Common myeloid progenitor, CD34-positive (primary cell): Measurements from ENCODE around the gene PDE3A.

Source experiments
- CTCF ChIA-PET: fragments of 350-600 bp; sonication (Branson Sonifier 250); formaldehyde crosslinking; loops from one replicate; lab custom pipeline; 2021; ENCODE audit warnings: antibody characterized with exemption; lab: Charles Lee
- POLR2A ChIA-PET: fragments of 350-600 bp; sonication (Branson Sonifier 250); formaldehyde crosslinking; loops from one replicate; lab custom pipeline; 2021; ENCODE audit warnings: antibody characterized with exemption; lab: Charles Lee
- DNase-seq, 3 donors: peaks; one replicate each; pipeline versions ENCODE4 v3.0.0 to v3.0.0-alpha.2; 2013
- H3K27ac ChIP-seq, 2 experiments: 1 replicate in 1 of 2; 2 replicates in 1 of 2; pipeline ENCODE4 v1.7.0; 2013; ENCODE audit warnings: inconsistent platforms in 2 of 2, low read length in 2 of 2, mild to moderate bottlenecking in 2 of 2, low read depth in 1 of 2, moderate library complexity in 1 of 2; ENCODE audit not compliant: severe bottlenecking in 2 of 2, insufficient read depth in 1 of 2, poor library complexity in 1 of 2
- H3K27me3 ChIP-seq, 5 experiments: replicated peaks in 2 of 5; 1 replicate in 3 of 5; 2 replicates in 2 of 5; pipeline versions ENCODE4 v1.6.1 to v1.7.0; 2013; ENCODE audit warnings: low read length in 4 of 5, mild to moderate bottlenecking in 2 of 5, moderate library complexity in 2 of 5, inconsistent platforms in 1 of 5; ENCODE audit not compliant: insufficient read depth in 5 of 5, control insufficient read depth in 4 of 5
- H3K36me3 ChIP-seq, 4 experiments: 1 replicate in 2 of 4; 2 replicates in 2 of 4; pipeline versions ENCODE4 v1.6.1 to v1.7.0; 2013; ENCODE audit warnings: low read length in 3 of 4, control low read depth in 1 of 4, mild to moderate bottlenecking in 1 of 4; ENCODE audit not compliant: control insufficient read depth in 4 of 4, insufficient read depth in 4 of 4
- H3K4me1 ChIP-seq, 4 experiments: 1 replicate in 3 of 4; 2 replicates in 1 of 4; pipeline versions ENCODE4 v1.6.1 to v1.7.1; 2013; ENCODE audit warnings: low read length in 3 of 4, mild to moderate bottlenecking in 3 of 4, control low read depth in 1 of 4, inconsistent platforms in 1 of 4, moderate library complexity in 1 of 4; ENCODE audit not compliant: control insufficient read depth in 4 of 4, insufficient read depth in 4 of 4; ENCODE audit errors: control extremely low read depth in 1 of 4
- H3K4me3 ChIP-seq, 7 experiments: 1 replicate in 4 of 7; 2 replicates in 3 of 7; pipeline versions ENCODE4 v1.5.1 to v1.7.0; 2013; ENCODE audit warnings: mild to moderate bottlenecking in 7 of 7, low read length in 6 of 7, moderate library complexity in 6 of 7, inconsistent platforms in 2 of 7, low read depth in 2 of 7, control low read depth in 1 of 7; ENCODE audit not compliant: insufficient read depth in 4 of 7, control insufficient read depth in 1 of 7; ENCODE audit errors: extremely low read depth in 1 of 7
- H3K9me3 ChIP-seq, 5 experiments: 1 replicate in 4 of 5; 2 replicates in 1 of 5; pipeline versions ENCODE4 v1.6.1 to v1.7.1; 2013; ENCODE audit warnings: low read length in 4 of 5, mild to moderate bottlenecking in 2 of 5, inconsistent platforms in 1 of 5, low read depth in 1 of 5, moderate library complexity in 1 of 5; ENCODE audit not compliant: control insufficient read depth in 4 of 5, insufficient read depth in 2 of 5; ENCODE audit errors: control extremely low read depth in 1 of 5
- WGBS: methylation state at CpG from one replicate; pipeline ENCODE4 v1.1.5; 2013; ENCODE audit not compliant: insufficient coverage; 5-methylcytosine and 5-hydroxymethylcytosine counted together

The PDE3A gene

DNA sequence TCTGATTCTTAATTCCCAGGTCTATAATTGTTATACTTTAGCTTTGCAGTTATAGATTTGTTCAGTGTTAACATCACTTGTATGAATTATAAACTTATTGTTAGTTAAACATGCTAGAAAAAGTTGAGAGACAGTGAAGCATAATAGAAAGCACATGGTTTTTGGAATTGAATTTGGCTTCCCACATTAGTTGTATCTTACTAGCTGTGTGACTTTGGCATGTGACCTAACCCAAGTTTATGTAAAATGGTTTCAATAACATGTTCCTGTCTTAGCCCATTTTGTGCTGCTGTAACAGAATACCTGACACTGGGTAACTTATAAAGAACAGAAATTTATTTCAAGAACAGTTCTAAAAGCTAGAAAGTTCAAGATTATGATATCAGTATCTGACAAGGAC, 146.3 kb downstream of the PDE3A start:
- H3K27ac ChIP-seq: no peak overlapping the region
- no peak for DNase-seq
- H3K36me3 ChIP-seq: no peaks in the 10 kb centered on the region
- H3K27me3 ChIP-seq: no peaks in the 10 kb centered on the region
- no peaks in the 10 kb centered on the region for H3K9me3 ChIP-seq
- H3K4me3 ChIP-seq: no peak overlapping the region
- CTCF ChIA-PET: no interaction called here
- no peaks in the 10 kb centered on the region for H3K4me1 ChIP-seq
- POLR2A ChIA-PET: no interaction called here

- CTCF ChIA-PET: no interaction called here
- Histone ChIP-seq H3K9me3 (no peaks in the 10 kb centered on the region), H3K27me3 (no peaks in the 10 kb centered on the region), H3K4me3 (no peak overlapping the region), H3K4me1 (no peaks in the 10 kb centered on the region), H3K36me3 (no peaks in the 10 kb centered on the region), H3K27ac (no peak overlapping the region)
- WGBS: 100% methylated on average over 1 of the region's 1 CpG
- DNase-seq: no peak
- POLR2A ChIA-PET: no interaction called here
Measured at GRCh38 chr12:20520532-20520931, 152.2 kb downstream of the PDE3A start.

DNA sequence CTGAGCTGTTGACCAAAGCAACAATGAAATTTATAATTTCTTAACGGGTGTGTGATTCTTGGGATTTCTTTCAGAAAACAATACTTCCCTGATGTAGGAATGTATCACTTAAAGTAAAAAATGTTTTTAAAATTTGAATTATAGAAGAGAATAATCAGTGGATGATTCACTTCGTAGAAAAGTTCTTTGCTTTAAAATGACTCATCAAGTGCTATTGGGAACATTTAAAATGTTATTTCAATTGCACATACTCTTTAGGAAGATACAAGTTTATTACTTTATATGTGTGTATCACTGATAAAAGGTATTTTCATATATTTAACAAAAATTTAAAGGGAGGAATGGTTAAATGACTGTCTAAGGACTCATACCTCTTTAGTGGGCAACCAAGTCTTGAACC, 155.3 kb downstream of the PDE3A start:
- WGBS: no CpG with 5 or more reads among the region's 2 CpGs

GRCh38 chr12:20524113-20524512, 155.8 kb downstream of the PDE3A start:
- H3K36me3 ChIP-seq: no peaks in the 10 kb centered on the region
- CTCF ChIA-PET: no interaction called here
- no peaks in the 10 kb centered on the region for H3K4me1 ChIP-seq
- no peak for DNase-seq
- H3K27ac ChIP-seq: no peak overlapping the region
- WGBS: 88% methylated on average over 4 of the region's 5 CpGs
- no peak overlapping the region for H3K4me3 ChIP-seq
- POLR2A ChIA-PET: no interaction called here
- H3K9me3 ChIP-seq: no peaks in the 10 kb centered on the region
- no peaks in the 10 kb centered on the region for H3K27me3 ChIP-seq

More for the DNA sequence above, 155.3 kb downstream of the PDE3A start:
- POLR2A ChIA-PET: no interaction called here
- no peak overlapping the region for H3K27ac ChIP-seq
- DNase-seq: no peak
- H3K4me1 ChIP-seq: no peaks in the 10 kb centered on the region
- H3K27me3 ChIP-seq: no peaks in the 10 kb centered on the region
- CTCF ChIA-PET: no interaction called here
- no peaks in the 10 kb centered on the region for H3K36me3 ChIP-seq
- H3K4me3 ChIP-seq: no peak overlapping the region
- H3K9me3 ChIP-seq: no peaks in the 10 kb centered on the region

GRCh38 chr12:20525064-20525610, 156.8 kb downstream of the PDE3A start:
- CTCF ChIA-PET: no interaction called here

DNA sequence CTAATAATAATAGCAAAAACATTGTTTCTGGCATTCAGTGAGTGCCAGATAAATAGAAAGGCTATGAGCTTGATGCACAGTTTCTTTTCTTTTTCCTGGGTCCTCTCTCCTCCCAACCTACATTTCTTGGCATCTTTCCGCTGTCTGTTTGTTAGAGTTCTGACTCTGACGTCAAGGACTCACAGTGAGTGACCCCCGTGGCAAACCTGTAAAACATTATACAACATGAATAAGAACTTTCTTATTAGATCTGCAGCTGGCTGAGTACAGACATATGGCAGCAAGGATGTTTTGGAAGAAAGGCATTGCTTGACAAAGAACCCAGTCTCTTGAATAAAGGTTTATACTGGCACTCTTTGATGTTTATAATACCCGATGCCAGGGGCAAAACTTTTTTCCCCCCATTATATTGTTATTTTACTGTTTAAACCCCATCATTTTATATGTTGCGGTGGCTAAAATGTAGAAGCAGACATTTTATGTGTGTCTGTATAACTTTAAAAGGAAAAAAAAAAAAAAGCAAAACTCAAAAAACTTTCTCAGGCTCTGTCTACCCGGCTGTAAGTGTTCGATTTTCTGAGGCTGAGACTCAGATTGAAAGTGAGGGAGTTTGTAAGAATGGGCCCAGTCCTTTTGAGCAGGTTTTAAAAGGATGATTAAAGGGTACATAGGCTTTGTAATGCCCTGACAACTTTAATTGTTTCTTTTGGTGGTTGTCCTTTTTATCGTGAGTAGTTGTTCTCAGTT, 159.3 kb downstream of the PDE3A start:
- Histone ChIP-seq H3K27me3 (no peaks in the 10 kb centered on the region), H3K4me3 (no peak overlapping the region), H3K9me3 (no peaks in the 10 kb centered on the region), H3K4me1 (no peaks in the 10 kb centered on the region), H3K36me3 (no peaks in the 10 kb centered on the region), H3K27ac (no peak overlapping the region)
- CTCF ChIA-PET: no interaction called here
- no peak for DNase-seq
- WGBS: 89% methylated on average over 1 of the region's 8 CpGs
- POLR2A ChIA-PET: interaction anchor here (0.7 kb wide), 1 partner anchor 1192 kb away, joined by 3 read pairs; no protein-coding TSS in a partner anchor

More at GRCh38 chr12:20525064-20525610, 156.8 kb downstream of the PDE3A start:
- H3K9me3 ChIP-seq: no peaks in the 10 kb centered on the region
- no peaks in the 10 kb centered on the region for H3K27me3 ChIP-seq
- H3K27ac ChIP-seq: no peak overlapping the region
- POLR2A ChIA-PET: no interaction called here
- H3K36me3 ChIP-seq: no peaks in the 10 kb centered on the region
- no peak overlapping the region for H3K4me3 ChIP-seq
- H3K4me1 ChIP-seq: no peaks in the 10 kb centered on the region
- DNase-seq: no peak
- WGBS: 100% methylated on average over 2 of the region's 4 CpGs

DNA sequence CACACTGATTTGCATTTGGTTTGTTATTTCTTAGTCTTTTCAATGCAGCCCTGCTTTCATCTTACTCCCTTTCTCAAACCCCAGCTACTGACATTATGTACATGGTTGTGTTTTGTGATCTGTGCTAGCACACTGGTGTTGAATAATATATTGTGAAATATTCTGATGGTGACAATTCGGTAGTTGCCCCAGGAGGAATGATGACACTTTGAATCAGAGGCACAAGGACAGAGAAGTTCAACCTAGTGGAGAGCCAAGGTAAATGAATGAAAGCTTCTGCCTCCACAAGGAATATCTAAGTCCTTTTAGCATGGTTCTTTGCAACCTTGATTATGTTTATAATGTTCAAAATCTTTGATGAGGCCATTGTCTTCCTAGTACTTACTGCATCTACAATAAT, 159.9 kb downstream of the PDE3A start:
- no peaks in the 10 kb centered on the region for H3K27me3 ChIP-seq
- H3K27ac ChIP-seq: no peak overlapping the region
- no peak overlapping the region for H3K4me3 ChIP-seq
- POLR2A ChIA-PET: no interaction called here
- no peaks in the 10 kb centered on the region for H3K4me1 ChIP-seq
- no peaks in the 10 kb centered on the region for H3K9me3 ChIP-seq
- whole genome bisulfite sequencing: 100% methylated on average over 1 of the region's 1 CpG
- CTCF ChIA-PET: no interaction called here
- H3K36me3 ChIP-seq: no peaks in the 10 kb centered on the region
- no peak for DNase-seq
